H1 (cell line): ENCODE results near the gene MLANA. TPM values are rescaled to one million over a fixed set of nuclear protein-coding genes. Genes with fewer than 3 reads are reported as not detected.

Experiments
- CTCF ChIA-PET: fragments of 300-600 bp; sonication (Branson Sonifier 250); formaldehyde crosslinking; loops from one replicate; lab custom pipeline; 2021; ENCODE audit not compliant: partially characterized antibody; lab: Charles Lee
- POLR2A ChIA-PET: fragments of 300-600 bp; sonication (Branson Sonifier 250); formaldehyde crosslinking; loops from one replicate; lab custom pipeline; 2021; ENCODE audit warnings: inconsistent platforms; ENCODE audit not compliant: partially characterized antibody; lab: Charles Lee
- DNase-seq, 2 experiments: peaks; one replicate each; pipeline versions ENCODE4 v3.0.0 to v3.0.0-alpha.2; 2010 to 2022; ENCODE audit warnings: low spot score in 2 of 2, low read depth in 1 of 2, mixed read lengths in 1 of 2
- FAIRE-seq: peaks from 2 replicates; lab custom pipeline; 2011; peaks lifted over from hg19 to GRCh38; lab: Jason Lieb, UNC
- H2AFZ ChIP-seq: 2 replicates; pipeline ENCODE4 v1.8.1; 2012; ENCODE audit warnings: low read length, inconsistent platforms
- H2AK5ac ChIP-seq: 2 replicates; pipeline ENCODE4 v1.6.1; 2013; ENCODE audit warnings: low read depth, low read length
- H2BK120ac ChIP-seq: replicated peaks from 2 replicates; pipeline ENCODE3; 2013; ENCODE audit warnings: low read depth, low read length, inconsistent platforms
- H2BK12ac ChIP-seq: 2 replicates; pipeline ENCODE4 v1.6.1; 2013; ENCODE audit warnings: low read depth, low read length
- H2BK15ac ChIP-seq: 2 replicates; pipeline ENCODE4 v1.6.1; 2013; ENCODE audit warnings: low read length
- H2BK20ac ChIP-seq: 2 replicates; pipeline ENCODE4 v1.6.1; 2013; ENCODE audit warnings: low read length
- H2BK5ac ChIP-seq: 2 replicates; pipeline ENCODE4 v1.6.1; 2013; ENCODE audit warnings: low read depth, low read length
- H3K14ac ChIP-seq: 2 replicates; pipeline ENCODE4 v1.6.1; 2013; ENCODE audit warnings: inconsistent platforms; ENCODE audit not compliant: insufficient read length
- H3K18ac ChIP-seq: 2 replicates; pipeline ENCODE4 v1.6.1; 2013; ENCODE audit warnings: low read length; ENCODE audit errors: extremely low read depth
- H3K23ac ChIP-seq: 2 replicates; pipeline ENCODE4 v1.6.1; 2013; ENCODE audit warnings: inconsistent platforms; ENCODE audit not compliant: insufficient read length
- H3K23me2 ChIP-seq: 2 replicates; pipeline ENCODE4 v1.6.1; 2013; ENCODE audit warnings: low read depth, low read length
- H3K27ac ChIP-seq: 2 replicates; pipeline ENCODE4 v1.6.1; 2011; ENCODE audit warnings: low read depth, low read length, inconsistent platforms
- H3K27me3 ChIP-seq, 4 experiments: replicated peaks in 1 of 4; 1 replicate in 1 of 4; 2 replicates in 3 of 4; pipeline versions ENCODE4 v1.6.1 to v1.8.1; 2011 to 2013; ENCODE audit warnings: low read length in 3 of 4, mild to moderate bottlenecking in 3 of 4, inconsistent platforms in 2 of 4, mixed read lengths in 2 of 4, moderate library complexity in 1 of 4; ENCODE audit not compliant: control insufficient read depth in 3 of 4, insufficient read depth in 3 of 4; ENCODE audit errors: extremely low read depth in 1 of 4
- H3K36me3 ChIP-seq, 4 experiments: 2 replicates each; pipeline versions ENCODE4 v1.6.1 to v1.8.1; 2011 to 2013; ENCODE audit warnings: mild to moderate bottlenecking in 4 of 4, low read length in 3 of 4, moderate library complexity in 2 of 4, control low read depth in 1 of 4, inconsistent platforms in 1 of 4; ENCODE audit not compliant: insufficient read depth in 4 of 4, control insufficient read depth in 2 of 4
- H3K4ac ChIP-seq: replicated peaks from 2 replicates; pipeline ENCODE3; 2013; ENCODE audit warnings: low read length, low read depth, mixed read lengths, inconsistent platforms; ENCODE audit not compliant: insufficient read length
- H3K4me1 ChIP-seq, 4 experiments: replicated peaks in 1 of 4; 1 replicate in 1 of 4; 2 replicates in 3 of 4; pipeline versions ENCODE4 v1.6.1 to v1.8.1; 2011 to 2013; ENCODE audit warnings: low read length in 3 of 4, inconsistent platforms in 2 of 4, mixed read lengths in 1 of 4; ENCODE audit not compliant: insufficient read depth in 4 of 4, control insufficient read depth in 3 of 4
- H3K4me2 ChIP-seq, 2 experiments: 2 replicates each; pipeline versions ENCODE4 v1.6.1 to v1.8.1; 2011 to 2013; ENCODE audit warnings: low read depth in 2 of 2, low read length in 2 of 2, control low read depth in 1 of 2, inconsistent platforms in 1 of 2, mild to moderate bottlenecking in 1 of 2; ENCODE audit not compliant: insufficient read depth in 1 of 2
- H3K4me3 ChIP-seq, 4 experiments: fragments of 200-600, 300-600 bp in 1 of 4; sonication (generic), shearing (Covaris generic), sonication (Bioruptor Twin) in 1 of 4; 2 replicates each; pipeline versions ENCODE4 v1.5.1 to v1.8.1; 2011 to 2016; ENCODE audit warnings: low read length in 4 of 4, low read depth in 3 of 4, control low read depth in 2 of 4, inconsistent platforms in 2 of 4, mild to moderate bottlenecking in 2 of 4, mixed read lengths in 1 of 4, moderate library complexity in 1 of 4; ENCODE audit not compliant: insufficient read depth in 2 of 4; ENCODE audit errors: extremely low read depth in 1 of 4
- H3K56ac ChIP-seq: replicated peaks from 2 replicates; pipeline ENCODE3; 2013; ENCODE audit warnings: low read depth, mild to moderate bottlenecking, mixed read lengths, low read length, inconsistent platforms; ENCODE audit not compliant: insufficient read length
- H3K79me1 ChIP-seq: 2 replicates; pipeline ENCODE4 v1.6.1; 2013; ENCODE audit warnings: low read depth, low read length, control low read depth
- H3K79me2 ChIP-seq, 2 experiments: 2 replicates each; pipeline versions ENCODE4 v1.6.1 to v1.8.1; 2012 to 2013; ENCODE audit warnings: low read length in 2 of 2, mild to moderate bottlenecking in 2 of 2, inconsistent platforms in 1 of 2; ENCODE audit not compliant: insufficient read depth in 2 of 2, control insufficient read depth in 1 of 2
- H3K9ac ChIP-seq, 4 experiments: replicated peaks in 1 of 4; 1 replicate in 1 of 4; 2 replicates in 3 of 4; pipeline versions ENCODE4 v1.6.1 to v1.8.1; 2011 to 2013; ENCODE audit warnings: low read depth in 3 of 4, low read length in 3 of 4, control low read depth in 2 of 4, mild to moderate bottlenecking in 2 of 4, moderate library complexity in 2 of 4, inconsistent platforms in 1 of 4; ENCODE audit errors: extremely low read depth in 1 of 4
- H3K9me3 ChIP-seq, 2 experiments: 2 replicates each; pipeline versions ENCODE4 v1.6.1 to v1.8.1; 2012 to 2013; ENCODE audit warnings: mild to moderate bottlenecking in 2 of 2, moderate library complexity in 2 of 2, control low read depth in 1 of 2, inconsistent platforms in 1 of 2, low read depth in 1 of 2, low read length in 1 of 2, mixed read lengths in 1 of 2; ENCODE audit not compliant: insufficient read depth in 2 of 2
- H4K20me1 ChIP-seq, 2 experiments: replicated peaks in 1 of 2; 2 replicates each; pipeline versions ENCODE3 to v1.8.1; 2011 to 2013; ENCODE audit warnings: inconsistent platforms in 2 of 2, low read length in 2 of 2, mild to moderate bottlenecking in 1 of 2; ENCODE audit not compliant: insufficient read depth in 2 of 2, control insufficient read depth in 1 of 2
- H4K5ac ChIP-seq: 2 replicates; pipeline ENCODE4 v1.6.1; 2013; ENCODE audit warnings: low read length, low read depth, mixed read lengths, inconsistent platforms; ENCODE audit not compliant: insufficient read length
- H4K8ac ChIP-seq: 2 replicates; pipeline ENCODE4 v1.8.0; 2013; ENCODE audit warnings: mild to moderate bottlenecking, moderate library complexity, low read length, inconsistent platforms; ENCODE audit not compliant: insufficient read depth; ENCODE audit errors: extremely low read depth
- H4K91ac ChIP-seq: replicated peaks from 2 replicates; pipeline ENCODE3; 2013; ENCODE audit warnings: low read length, mixed read lengths, inconsistent platforms; ENCODE audit not compliant: insufficient read length
- BRCA1 ChIP-seq: IDR thresholded peaks from 2 replicates; pipeline ENCODE4 v1.6.1; 2012; ENCODE audit warnings: low read depth, low read length, improper control_type of control experiment
- EP300 ChIP-seq, 2 experiments: IDR thresholded peaks; 1 replicate in 1 of 2; 2 replicates in 1 of 2; pipeline ENCODE4 v1.6.1; 2011 to 2012; ENCODE audit warnings: low read depth in 2 of 2, low read length in 2 of 2, mild to moderate bottlenecking in 2 of 2, borderline replicate concordance in 1 of 2, inconsistent platforms in 1 of 2, moderate library complexity in 1 of 2
- FOSL1 ChIP-seq: IDR thresholded peaks from 2 replicates; pipeline ENCODE4 v1.6.1; 2011; ENCODE audit warnings: mild to moderate bottlenecking, low read depth, low read length, moderate library complexity; ENCODE audit not compliant: insufficient read depth
- KDM4A ChIP-seq: IDR thresholded peaks from one replicate; pipeline ENCODE4 v1.7.1; 2012; ENCODE audit warnings: low read depth, mild to moderate bottlenecking, moderate library complexity, low read length, inconsistent platforms; ENCODE audit not compliant: severe bottlenecking
- MAFK ChIP-seq: IDR thresholded peaks from 2 replicates; pipeline ENCODE4 v1.6.1; 2012; ENCODE audit warnings: low read depth, mild to moderate bottlenecking, improper control_type of control experiment, low read length
- NRF1 ChIP-seq: IDR thresholded peaks from 2 replicates; pipeline ENCODE4 v1.6.1; 2011; ENCODE audit warnings: mild to moderate bottlenecking, low read depth, low read length, improper control_type of control experiment
- POLR2A ChIP-seq, 2 experiments: IDR thresholded peaks; 1 replicate in 1 of 2; 2 replicates in 1 of 2; pipeline ENCODE4 v1.6.1; 2011; ENCODE audit warnings: low read depth in 2 of 2, low read length in 2 of 2, mild to moderate bottlenecking in 2 of 2; ENCODE audit errors: control extremely low read depth in 1 of 2
- SIN3A ChIP-seq, 2 experiments: IDR thresholded peaks in 1 of 2; conservative IDR thresholded peaks in 1 of 2; 2 replicates each; pipeline ENCODE4 v1.6.1; 2011 to 2012; ENCODE audit warnings: low read length in 2 of 2, improper control_type of control experiment in 1 of 2, low read depth in 1 of 2, mild to moderate bottlenecking in 1 of 2
- SP1 ChIP-seq: IDR thresholded peaks from 2 replicates; pipeline ENCODE4 v1.6.1; 2011; ENCODE audit warnings: low read depth, low read length
- WGBS, 2 experiments: shearing (Covaris generic) in 1 of 2; methylation state at CpG; one replicate each; pipeline versions ENCODE4 v1.1.6 to v1.1.7; 2013 to 2015; ENCODE audit warnings: low lambda C conversion rate in 2 of 2, mixed read lengths in 2 of 2, inconsistent platforms in 1 of 2, low coverage in 1 of 2, missing lambda C conversion rate in 1 of 2; ENCODE audit not compliant: insufficient replicate concordance in 2 of 2, insufficient coverage in 1 of 2, insufficient read length in 1 of 2; ENCODE audit errors: extremely low coverage in 1 of 2, missing lambda C conversion rate in 1 of 2; 5-methylcytosine and 5-hydroxymethylcytosine counted together
- polyA plus RNA-seq, 7 experiments: library from polyadenylated mRNA; depleted of rRNA in 3 of 7; stranded (reverse) in 5 of 7; unstranded in 2 of 7; fragments of >200 nt in 5 of 7; fragments of 200-250 nt in 2 of 7; gene quantifications; 1 replicate in 5 of 7; 2 replicates in 1 of 7; 4 replicates in 1 of 7; pipeline versions ENCODE4 v1.2.1 to v1.2.3, GENCODE V29; 2011 to 2013; ENCODE audit warnings: missing spikeins in 2 of 7, mixed read lengths in 2 of 7
- total RNA-seq: library from RNA; stranded (reverse); fragmentation: NEBNext Ultra II Directional; extraction: Animal tissue kit (Norgen Biotek cat#: 25700); gene quantifications from 2 replicates; pipeline ENCODE4 v1.2.1, GENCODE V29; 2021
- TF ChIP-seq, protein P1 (sequence below): IDR thresholded peaks from 2 replicates; pipeline ENCODE4 v1.6.1; 2012; ENCODE audit warnings: inconsistent platforms
- TF ChIP-seq, protein P2 (sequence below): IDR thresholded peaks from 2 replicates; pipeline ENCODE4 v1.6.1; 2012; ENCODE audit warnings: inconsistent platforms

Gene MLANA
- total and polyA plus RNA-seq, 2 of the 8 experiments (the other 6 are each of a cell fraction or from before 2014, with no cell fraction given), result not detected

DNA sequence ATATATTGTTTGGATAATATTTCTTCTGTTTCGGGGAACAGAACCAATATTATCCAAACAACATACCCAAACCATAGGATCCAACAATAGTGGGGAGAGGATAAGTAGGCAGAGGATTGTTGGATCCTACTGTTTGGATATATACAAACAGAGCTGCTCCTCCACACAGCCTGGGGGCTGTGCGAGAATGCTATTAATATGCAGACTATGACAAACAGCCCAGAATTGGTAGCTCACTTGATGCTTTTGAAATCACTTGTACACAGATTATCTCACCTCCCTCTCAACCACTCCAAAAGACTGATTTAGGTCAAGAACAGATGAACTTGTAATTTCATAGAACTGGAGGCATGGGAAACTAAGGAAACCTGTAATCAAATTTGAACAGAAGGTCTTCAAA lies 24.4 kb upstream of the MLANA start:
- H2AK5ac ChIP-seq, result no peak overlapping the region

More for the DNA sequence above, 24.4 kb upstream of the MLANA start:
- H2BK20ac ChIP-seq, result no peak overlapping the region
- H3K27ac ChIP-seq, result no peak overlapping the region
- H3K4me2 ChIP-seq, result peak overlapping the region in 1 of 2 experiments; percentile 4; a peak in 1 of 4 replicates
- H3K23me2 ChIP-seq, result no peaks in the 10 kb centered on the region
- no peak overlapping the region for H3K23ac ChIP-seq
- no peak overlapping the region for H4K8ac ChIP-seq
- no peak overlapping the region for H3K9ac ChIP-seq
- no peak overlapping the region for H2BK5ac ChIP-seq
- no peak overlapping the region for H3K14ac ChIP-seq
- POLR2A ChIA-PET, result no interaction called here
- H3K36me3 ChIP-seq, result no peaks in the 10 kb centered on the region
- H2BK120ac ChIP-seq, result no peak overlapping the region
- H3K4me3 ChIP-seq, result no peak overlapping the region
- no peak for FAIRE-seq
- no peaks in the 10 kb centered on the region for H3K79me2 ChIP-seq
- H3K18ac ChIP-seq, result no peak overlapping the region
- no peaks in the 10 kb centered on the region for H4K20me1 ChIP-seq
- H3K9me3 ChIP-seq, result no peaks in the 10 kb centered on the region
- H3K4me1 ChIP-seq, result peaks cover 0 to 2% (median 1%) of the 10 kb centered on the region in 4 experiments; a peak in 4 of 7 replicates
- no peaks in the 10 kb centered on the region for H3K27me3 ChIP-seq
- no peak overlapping the region for H3K56ac ChIP-seq
- no peak overlapping the region for H2AFZ ChIP-seq
- 76% methylated on average over 2 of the region's 2 CpGs; no CpG with 5 or more reads in 1 of the 2 experiments for WGBS, 2 experiments
- H2BK15ac ChIP-seq, result no peak overlapping the region
- no peak overlapping the region for H4K91ac ChIP-seq
- H2BK12ac ChIP-seq, result no peak overlapping the region
- no peak overlapping the region for H3K4ac ChIP-seq
- no peak overlapping the region for H4K5ac ChIP-seq
- TF ChIP-seq, protein P1, sequence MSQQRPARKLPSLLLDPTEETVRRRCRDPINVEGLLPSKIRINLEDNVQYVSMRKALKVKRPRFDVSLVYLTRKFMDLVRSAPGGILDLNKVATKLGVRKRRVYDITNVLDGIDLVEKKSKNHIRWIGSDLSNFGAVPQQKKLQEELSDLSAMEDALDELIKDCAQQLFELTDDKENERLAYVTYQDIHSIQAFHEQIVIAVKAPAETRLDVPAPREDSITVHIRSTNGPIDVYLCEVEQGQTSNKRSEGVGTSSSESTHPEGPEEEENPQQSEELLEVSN, result no peak
- TF ChIP-seq, protein P2, sequence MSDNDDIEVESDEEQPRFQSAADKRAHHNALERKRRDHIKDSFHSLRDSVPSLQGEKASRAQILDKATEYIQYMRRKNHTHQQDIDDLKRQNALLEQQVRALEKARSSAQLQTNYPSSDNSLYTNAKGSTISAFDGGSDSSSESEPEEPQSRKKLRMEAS, result no peak
- no peak for TF ChIP-seq KDM4A
- TF ChIP-seq MAFK, result no peak
- no peak for TF ChIP-seq BRCA1
- no peak for TF ChIP-seq SIN3A (conservative IDR thresholded peaks at IDR 0.05 in 1 of 2, IDR thresholded peaks at IDR 0.05 in 1 of 2; ENCODE audit: low read depth in 1 of 2, low read length in 2 of 2)
- no peak for TF ChIP-seq SP1
- TF ChIP-seq POLR2A (IDR thresholded peaks at IDR 0.05; ENCODE audit: control extremely low read depth in 1 of 2, low read depth in 2 of 2, low read length in 2 of 2), result no peak
- TF ChIP-seq EP300 (IDR thresholded peaks at IDR 0.05; ENCODE audit: borderline replicate concordance in 1 of 2, low read depth in 2 of 2, low read length in 2 of 2), result no peak
- TF ChIP-seq FOSL1, result no peak
- TF ChIP-seq NRF1, result no peak
- TF ChIP-seq, all 59 proteins: peak for 0
- no peaks in the 10 kb centered on the region for H3K79me1 ChIP-seq
- no peak for DNase-seq
- CTCF ChIA-PET, result interaction anchor here (1.7 to 4.7 kb wide), 4 partner anchors 12 to 439 kb away, joined by 4 to 18 read pairs (median 6); no protein-coding TSS in a partner anchor
